Endothelial cell of umbilical vein (primary cell): ENCODE measurements around the gene CPZ.

ENCODE experiments used
- CTCF ChIP-seq, 2 donors: IDR thresholded peaks; 1 replicate in 1 of 2; 2 replicates in 1 of 2; pipeline ENCODE4 v1.5.1; 2011; ENCODE audit warnings: low read length in 2 of 2, mild to moderate bottlenecking in 2 of 2, moderate library complexity in 2 of 2, control low read depth in 1 of 2, inconsistent platforms in 1 of 2, low read depth in 1 of 2; ENCODE audit not compliant: insufficient read depth in 1 of 2; ENCODE audit errors: extremely low read depth in 1 of 2
- EZH2 ChIP-seq: IDR thresholded peaks from 2 replicates; pipeline ENCODE4 v1.6.1; 2012; ENCODE audit warnings: borderline replicate concordance, low read depth, mild to moderate bottlenecking, moderate library complexity, low read length, inconsistent platforms; ENCODE audit not compliant: severe bottlenecking
- JUN ChIP-seq: IDR thresholded peaks from 2 replicates; pipeline ENCODE4 v1.6.1; 2011; ENCODE audit warnings: borderline replicate concordance, low read depth; ENCODE audit not compliant: insufficient read length, insufficient read depth
- POLR2A ChIP-seq: IDR thresholded peaks from 2 replicates; pipeline ENCODE4 v1.6.1; 2012; ENCODE audit warnings: low read depth, mild to moderate bottlenecking, control low read depth, low read length

GRCh38 chr4:8656185-8656517 lies 63.6 kb downstream of the CPZ start:
- TF ChIP-seq EZH2, result no peak
- no peak for TF ChIP-seq CTCF (IDR thresholded peaks at IDR 0.05; ENCODE audit: extremely low read depth in 1 of 2, insufficient read depth in 1 of 2, low read depth in 1 of 2, low read length in 2 of 2)
- TF ChIP-seq JUN, result no peak
- TF ChIP-seq POLR2A, result no peak
